Measurements from ENCODE around the gene ATRNL1. TPM values are rescaled to one million over a fixed set of nuclear protein-coding genes. Genes with fewer than 3 reads are reported as not detected.

Gene ATRNL1
- total RNA-seq, 1 experiment from 2014 or later, result 28.7 TPM

GRCh38 chr10:115956225-115957011 is 863.3 kb downstream of the ATRNL1 start:
- ChIA-PET POLR2A (no interaction called here), CTCF (interaction anchor here (0.7 kb wide), 1 partner anchor 8 kb away, joined by 3 read pairs; no protein-coding TSS in a partner anchor)
- no peak overlapping the region for H3K4me3 Mint-ChIP-seq
- no peak for DNase-seq (ENCODE audit: low spot score)
- H3K27ac Mint-ChIP-seq, result no peak overlapping the region
- no peaks in the 10 kb centered on the region for H3K36me3 Mint-ChIP-seq
- H3K27me3 Mint-ChIP-seq (ENCODE audit: low read depth), result no peaks in the 10 kb centered on the region
- no peak for ATAC-seq
- H3K4me1 Mint-ChIP-seq, result peaks cover 25% of the 10 kb centered on the region
- no peak for TF ChIP-seq E2F4 (CRISPR knock-in tag; IDR thresholded peaks at IDR 0.05; ENCODE audit: borderline replicate concordance, low read depth)
- H3K9me3 Mint-ChIP-seq, result no peaks in the 10 kb centered on the region; the same call in 1 of the 2 replicates

- H3K36me3 Mint-ChIP-seq, result no peaks in the 10 kb centered on the region
- no peak for DNase-seq (ENCODE audit: low spot score)
- H3K4me3 Mint-ChIP-seq, result no peak overlapping the region
- H3K4me1 Mint-ChIP-seq, result peaks cover 25% of the 10 kb centered on the region
- CTCF ChIA-PET, result interaction anchor here (0.7 kb wide), 1 partner anchor 9 kb away, joined by 3 read pairs; no protein-coding TSS in a partner anchor
- no peak for TF ChIP-seq FOXP4 (CRISPR knock-in tag; IDR thresholded peaks at IDR 0.05)
- no peak for TF ChIP-seq ATF1 (CRISPR knock-in tag; IDR thresholded peaks at IDR 0.05)
- no peak for TF ChIP-seq HMGA2 (CRISPR knock-in tag; IDR thresholded peaks at IDR 0.05)
- no peak for TF ChIP-seq E2F5 (CRISPR knock-in tag; IDR thresholded peaks at IDR 0.05)
- no peak for TF ChIP-seq OVOL2 (CRISPR knock-in tag; IDR thresholded peaks at IDR 0.05; ENCODE audit: borderline replicate concordance)
- no peak for TF ChIP-seq CTCF (IDR thresholded peaks at IDR 0.05)
- no peak for ATAC-seq
- H3K27me3 Mint-ChIP-seq (ENCODE audit: low read depth), result no peaks in the 10 kb centered on the region
- H3K9me3 Mint-ChIP-seq, result no peaks in the 10 kb centered on the region; the same call in 1 of the 2 replicates
- H3K27ac Mint-ChIP-seq, result no peak overlapping the region
- POLR2A ChIA-PET, result no interaction called here
Measured at GRCh38 chr10:115957012-115957399, 863.8 kb downstream of the ATRNL1 start.

- H3K9me3 Mint-ChIP-seq, result no peaks in the 10 kb centered on the region; the same call in none of the 2 replicates
- H3K36me3 Mint-ChIP-seq, result no peaks in the 10 kb centered on the region
- no peak overlapping the region for H3K4me3 Mint-ChIP-seq
- peaks cover 22% of the 10 kb centered on the region for H3K4me1 Mint-ChIP-seq
- no peaks in the 10 kb centered on the region for H3K27me3 Mint-ChIP-seq (ENCODE audit: low read depth)
- ChIA-PET CTCF (no interaction called here), POLR2A (no interaction called here)
- ATAC-seq (peak; percentile 48), DNase-seq (ENCODE audit: low spot score) (no peak)
- H3K27ac Mint-ChIP-seq, result no peak overlapping the region
- no peak for TF ChIP-seq CBFB (CRISPR knock-in tag; IDR thresholded peaks at IDR 0.05; ENCODE audit: low read depth)
- no peak for TF ChIP-seq GABPB1 (CRISPR knock-in tag; IDR thresholded peaks at IDR 0.05)
- no peak for TF ChIP-seq ZNF532 (CRISPR knock-in tag; IDR thresholded peaks at IDR 0.05; ENCODE audit: borderline replicate concordance)
- TF ChIP-seq MXD4 (CRISPR knock-in tag; IDR thresholded peaks at IDR 0.05; ENCODE audit: borderline replicate concordance), result no peak
- TF ChIP-seq GRHL2 (CRISPR knock-in tag; IDR thresholded peaks at IDR 0.05; ENCODE audit: insufficient replicate concordance, severe bottlenecking), result no peak
- TF ChIP-seq AFF4 (CRISPR knock-in tag; IDR thresholded peaks at IDR 0.05; ENCODE audit: borderline replicate concordance), result no peak
- TF ChIP-seq NR1H2 (CRISPR knock-in tag; IDR thresholded peaks at IDR 0.05), result no peak
- no peak for TF ChIP-seq ZNF138 (CRISPR knock-in tag; conservative IDR thresholded peaks at IDR 0.05)
Measured at GRCh38 chr10:115957786-115958442, 864.7 kb downstream of the ATRNL1 start.
